GM12801 (cell line): ENCODE data around the gene FAM174C.

Source experiments
- TF ChIP-seq, protein P1 (sequence below): IDR thresholded peaks from one replicate; pipeline ENCODE4 v1.5.1; 2011; ENCODE audit warnings: control low read depth; ENCODE audit not compliant: insufficient read length; ENCODE audit errors: extremely low read depth

FAM174C gene

DNA sequence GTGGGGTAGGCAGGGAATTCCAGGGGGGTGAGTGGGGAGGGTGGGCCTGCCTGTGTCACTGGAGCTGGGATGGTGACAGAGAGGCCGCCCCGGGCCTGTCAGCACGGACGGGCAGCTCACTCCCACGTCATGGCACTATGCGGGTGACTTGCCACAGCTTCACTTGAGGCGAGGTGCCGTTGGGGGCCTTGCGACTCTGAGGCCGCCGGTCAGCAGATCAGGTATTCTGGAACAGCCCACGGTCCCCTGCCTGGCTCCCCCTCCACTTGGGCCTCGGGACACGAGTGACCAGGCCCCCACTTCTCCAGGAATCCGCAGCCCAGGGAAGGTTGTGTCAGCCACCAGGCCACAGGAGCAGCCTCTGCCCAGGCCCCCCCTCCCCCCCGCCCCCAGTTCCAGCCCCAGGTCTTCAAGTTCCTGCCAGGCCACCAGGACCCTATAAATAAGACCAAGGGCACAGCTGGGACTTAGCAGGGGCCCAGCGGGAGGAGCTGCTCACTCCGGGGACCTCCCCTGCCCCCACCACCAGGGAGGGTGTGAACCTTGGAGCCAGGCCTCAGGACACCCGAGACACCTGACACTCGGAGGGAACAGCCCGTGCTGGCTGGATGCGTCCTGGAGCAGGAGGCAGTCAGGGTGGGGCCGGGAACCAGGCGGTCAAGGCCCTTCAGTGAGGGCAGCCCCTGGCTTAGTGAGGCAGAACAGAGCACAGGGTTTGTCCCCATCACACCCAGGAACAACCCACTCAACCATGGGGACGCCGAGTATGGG, 29.7 kb upstream of the FAM174C start:
- TF ChIP-seq, protein P1, sequence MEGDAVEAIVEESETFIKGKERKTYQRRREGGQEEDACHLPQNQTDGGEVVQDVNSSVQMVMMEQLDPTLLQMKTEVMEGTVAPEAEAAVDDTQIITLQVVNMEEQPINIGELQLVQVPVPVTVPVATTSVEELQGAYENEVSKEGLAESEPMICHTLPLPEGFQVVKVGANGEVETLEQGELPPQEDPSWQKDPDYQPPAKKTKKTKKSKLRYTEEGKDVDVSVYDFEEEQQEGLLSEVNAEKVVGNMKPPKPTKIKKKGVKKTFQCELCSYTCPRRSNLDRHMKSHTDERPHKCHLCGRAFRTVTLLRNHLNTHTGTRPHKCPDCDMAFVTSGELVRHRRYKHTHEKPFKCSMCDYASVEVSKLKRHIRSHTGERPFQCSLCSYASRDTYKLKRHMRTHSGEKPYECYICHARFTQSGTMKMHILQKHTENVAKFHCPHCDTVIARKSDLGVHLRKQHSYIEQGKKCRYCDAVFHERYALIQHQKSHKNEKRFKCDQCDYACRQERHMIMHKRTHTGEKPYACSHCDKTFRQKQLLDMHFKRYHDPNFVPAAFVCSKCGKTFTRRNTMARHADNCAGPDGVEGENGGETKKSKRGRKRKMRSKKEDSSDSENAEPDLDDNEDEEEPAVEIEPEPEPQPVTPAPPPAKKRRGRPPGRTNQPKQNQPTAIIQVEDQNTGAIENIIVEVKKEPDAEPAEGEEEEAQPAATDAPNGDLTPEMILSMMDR: no peak

DNA sequence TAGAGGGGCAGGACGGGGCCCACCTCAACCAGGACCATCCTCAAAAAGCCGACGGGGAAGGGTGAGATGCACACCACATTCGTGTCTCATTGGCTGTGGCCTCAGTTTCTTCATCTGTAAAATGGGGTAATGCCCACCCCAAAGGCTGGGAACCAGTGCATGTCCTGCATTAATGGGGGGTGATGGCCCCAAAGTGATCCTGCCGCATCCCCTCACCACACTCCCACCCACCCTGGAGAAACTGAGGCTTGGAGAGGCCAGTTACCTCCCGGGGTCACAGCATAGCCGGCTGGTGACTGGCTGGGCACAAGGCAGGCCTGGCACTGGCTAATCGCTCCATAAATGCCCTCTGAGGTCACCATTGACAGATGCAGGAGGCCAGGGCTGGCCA, 27.6 kb upstream of the FAM174C start:
- TF ChIP-seq, protein P1: no peak

GRCh38 chr19:1248139-1248785, 27.1 kb upstream of the FAM174C start, which contains the start of gene MIDN:
MIDN (plus strand) TSS chr19:1248583; CDS start chr19:1250297, 1,714 bp downstream.
- TF ChIP-seq, protein P1: no peak

GRCh38 chr19:1248786-1249297, 26.5 kb upstream of the FAM174C start:
- TF ChIP-seq, protein P1: no peak

DNA sequence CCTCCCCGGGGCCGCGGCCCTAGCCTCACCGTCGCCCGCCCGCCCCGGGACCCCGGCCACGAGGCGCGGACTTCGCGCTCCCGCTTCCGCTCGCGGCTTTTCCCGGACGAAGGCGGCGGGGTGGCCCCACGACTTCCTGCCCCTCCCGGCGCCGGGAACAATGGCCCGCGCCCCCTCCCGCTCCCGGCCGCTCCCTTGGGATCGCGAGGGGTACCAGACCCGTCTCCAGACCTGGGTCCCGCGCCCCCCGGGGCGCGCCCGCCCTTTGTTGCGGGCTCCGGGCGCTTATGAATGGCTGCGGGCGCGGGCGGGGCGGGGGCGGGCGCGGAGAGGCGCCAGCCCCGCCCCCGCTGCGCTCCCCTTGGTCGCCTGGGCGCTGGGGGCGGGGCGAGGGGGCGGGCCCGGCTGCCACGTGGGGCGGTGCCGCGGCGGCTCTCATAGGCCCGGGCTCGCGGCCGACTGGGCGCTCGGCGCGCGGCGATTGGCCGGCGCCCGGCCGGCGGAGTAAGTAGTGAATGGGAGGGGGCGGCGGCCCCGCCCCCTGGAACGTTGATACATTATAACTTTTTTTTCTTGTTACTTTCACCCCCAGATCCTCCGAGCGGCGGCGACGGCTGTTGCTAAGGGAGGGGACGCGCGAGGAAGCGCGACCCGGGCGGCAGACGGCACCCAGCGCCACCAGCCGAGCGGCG, 25.9 kb upstream of the FAM174C start:
- TF ChIP-seq, protein P1: no peak

DNA sequence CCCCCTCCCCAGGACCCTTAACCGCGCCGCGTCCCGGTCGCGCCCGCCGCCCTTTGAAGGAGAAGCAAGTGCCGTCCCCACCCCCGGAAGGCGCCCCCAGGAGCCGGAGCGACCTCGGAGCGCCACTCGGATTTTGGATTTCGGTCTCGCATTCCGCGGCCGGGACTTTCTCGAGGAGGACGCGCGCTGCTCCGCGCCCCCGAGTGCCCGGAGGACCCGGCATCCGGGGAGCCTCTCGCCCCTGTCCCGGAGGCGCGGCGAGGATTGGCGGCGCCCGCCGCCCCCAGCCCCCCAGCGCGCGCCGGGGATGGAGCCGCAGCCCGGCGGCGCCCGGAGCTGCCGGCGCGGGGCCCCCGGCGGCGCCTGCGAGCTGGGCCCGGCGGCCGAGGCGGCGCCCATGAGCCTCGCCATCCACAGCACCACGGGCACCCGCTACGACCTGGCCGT, 25.3 kb upstream of the FAM174C start:
- TF ChIP-seq, protein P1: no peak
